K562 (cell line): ENCODE data around the gene GDF2. TPM values are rescaled to one million over a fixed set of nuclear protein-coding genes. Genes with fewer than 3 reads are reported as not detected.
A peak's percentile ranks its signal among the peaks of the same experiment; 100 is the strongest.

Experiments
- ATAC-seq: fragments of 200-7000 bp; cut with Tn5 transposase; 3 replicates; pipeline ENCODE4 v1.9.1; 2020; ENCODE audit warnings: moderate library complexity
- BruUV-seq: library from RNA; stranded (reverse); fragments of 400-500 nt; replicated peaks from 2 replicates; lab custom pipeline; 2021; lab: Mats Ljungman, UMichigan
- CTCF ChIA-PET: fragments of 300-600 bp; formaldehyde crosslinking; extraction: SDS; loops from one replicate; lab custom pipeline; 2021; ENCODE audit warnings: low intra/inter-chr PET ratio; lab: Yijun Ruan, JAX
- POLR2A ChIA-PET: fragments of 300-600, 350-650 bp; sonication (Branson Sonifier 250); formaldehyde crosslinking; extraction: SDS; loops from one replicate; lab custom pipeline; 2021; ENCODE audit warnings: antibody characterized with exemption, inconsistent platforms; lab: Yijun Ruan, JAX
- DNase-seq, 4 experiments: peaks; one replicate each; pipeline versions ENCODE4 v3.0.0 to v3.0.0-alpha.2; 2011 to 2018; ENCODE audit warnings: low spot score in 3 of 4, mixed read lengths in 3 of 4; ENCODE audit errors: extremely low read depth in 1 of 4
- FAIRE-seq: peaks from 2 replicates; lab custom pipeline; 2011; peaks lifted over from hg19 to GRCh38; lab: Jason Lieb, UNC
- H2AFZ ChIP-seq: 2 replicates; pipeline ENCODE4 v1.6.0; 2011; ENCODE audit warnings: low read depth, low read length, control low read depth, inconsistent platforms
- H3K27ac ChIP-seq: fragments of 200-600 bp; 3 replicates; pipeline ENCODE4 v1.8.0; 2011; ENCODE audit warnings: low read depth, mild to moderate bottlenecking, control low read depth, inconsistent platforms, low read length, moderate library complexity, mixed read lengths; ENCODE audit errors: extremely low read depth
- H3K27me3 ChIP-seq, 2 experiments: fragments of 300-600 bp in 1 of 2; 2 replicates in 1 of 2; 3 replicates in 1 of 2; pipeline versions ENCODE4 v1.6.0 to v1.8.0; 2011; ENCODE audit warnings: inconsistent platforms in 2 of 2, low read length in 2 of 2, mild to moderate bottlenecking in 1 of 2, mixed read lengths in 1 of 2, moderate library complexity in 1 of 2; ENCODE audit not compliant: control insufficient read depth in 2 of 2, insufficient read depth in 2 of 2
- H3K36me3 ChIP-seq: fragments of 300-600 bp; 3 replicates; pipeline ENCODE4 v1.8.0; 2011; ENCODE audit warnings: mild to moderate bottlenecking, low read length, inconsistent platforms; ENCODE audit not compliant: control insufficient read depth, insufficient read depth
- H3K4me1 ChIP-seq, 2 experiments: fragments of 200-600 bp in 1 of 2; replicated peaks in 1 of 2; 2 replicates in 1 of 2; 3 replicates in 1 of 2; pipeline versions ENCODE4 v1.5.1 to v1.8.0; 2011; ENCODE audit warnings: inconsistent platforms in 2 of 2, low read length in 2 of 2, mild to moderate bottlenecking in 1 of 2, mixed read lengths in 1 of 2, moderate library complexity in 1 of 2; ENCODE audit not compliant: control insufficient read depth in 2 of 2, insufficient read depth in 2 of 2
- H3K4me2 ChIP-seq: 2 replicates; pipeline ENCODE4 v1.6.1; 2011; ENCODE audit warnings: low read length, control low read depth, inconsistent platforms, mixed read lengths; ENCODE audit not compliant: insufficient read depth
- H3K4me3 ChIP-seq: fragments of 200-600 bp; sonication (generic), shearing (Covaris generic); 2 replicates; pipeline ENCODE4 v1.5.1; 2016; ENCODE audit warnings: control low read depth, inconsistent platforms
- H3K79me2 ChIP-seq: fragments of 200-600 bp; 3 replicates; pipeline ENCODE4 v1.8.0; 2011; ENCODE audit warnings: low read length, inconsistent platforms; ENCODE audit not compliant: control insufficient read depth, insufficient read depth
- H3K9ac ChIP-seq, 2 experiments: 2 replicates each; pipeline versions ENCODE4 v1.6.0 to v1.6.1; 2011; ENCODE audit warnings: low read depth in 2 of 2, low read length in 2 of 2, control low read depth in 1 of 2, inconsistent platforms in 1 of 2, mild to moderate bottlenecking in 1 of 2, mixed read lengths in 1 of 2; ENCODE audit not compliant: insufficient read depth in 1 of 2
- H3K9me1 ChIP-seq: one replicate; pipeline ENCODE4 v1.6.0; 2011; ENCODE audit warnings: inconsistent platforms, mild to moderate bottlenecking, low read length, moderate library complexity; ENCODE audit not compliant: control insufficient read depth, insufficient read depth
- H3K9me3 ChIP-seq: replicated peaks from 2 replicates; pipeline ENCODE4 v1.5.1; 2011; ENCODE audit warnings: low read depth, low read length, inconsistent platforms; ENCODE audit not compliant: control insufficient read depth, insufficient read depth
- H4K20me1 ChIP-seq: replicated peaks from 2 replicates; pipeline ENCODE4 v1.6.1; 2011; ENCODE audit warnings: low read length, inconsistent platforms, mixed read lengths; ENCODE audit not compliant: control insufficient read depth, insufficient read depth
- CTBP1 ChIP-seq: fragments of 450-650 bp; IDR thresholded peaks from 2 replicates; pipeline ENCODE4 v1.6.1; 2016; ENCODE audit warnings: borderline replicate concordance
- CXXC5 ChIP-seq: fragments of 250-450 bp; sonication (Bioruptor Pico); IDR thresholded peaks from 2 replicates; pipeline ENCODE4 v1.8.0; 2022; ENCODE audit warnings: inconsistent platforms, mild to moderate bottlenecking, moderate library complexity
- E4F1 ChIP-seq: fragments of 250-450 bp; sonication (Bioruptor Pico); IDR thresholded peaks from 2 replicates; pipeline ENCODE4 v1.5.0; 2021; ENCODE audit warnings: mild to moderate bottlenecking, borderline replicate concordance
- EP400 ChIP-seq: fragments of 450-650 bp; IDR thresholded peaks from 2 replicates; pipeline ENCODE4 v1.6.1; 2017; ENCODE audit warnings: antibody characterized with exemption, mild to moderate bottlenecking, moderate library complexity
- GATAD2A ChIP-seq: fragments of 450-650 bp; IDR thresholded peaks from 2 replicates; pipeline ENCODE4 v1.6.1; 2017
- HDAC1 ChIP-seq, 2 experiments: fragments of 450-650 bp; IDR thresholded peaks; 2 replicates each; pipeline ENCODE4 v1.6.1; 2016 to 2017; ENCODE audit warnings: inconsistent platforms in 1 of 2, mild to moderate bottlenecking in 1 of 2, moderate library complexity in 1 of 2
- JUND ChIP-seq, 2 experiments: IDR thresholded peaks; 2 replicates in 1 of 2; 3 replicates in 1 of 2; pipeline ENCODE4 v1.6.1; 2011; ENCODE audit warnings: borderline replicate concordance in 2 of 2, low read depth in 2 of 2, low read length in 2 of 2, improper control_type of control experiment in 1 of 2, missing biosample characterization in 1 of 2, missing genetic modification characterization in 1 of 2, missing genetic modification reagents in 1 of 2
- KLF16 ChIP-seq: IDR thresholded peaks from 2 replicates; pipeline ENCODE4 v1.6.1; 2016; ENCODE audit warnings: antibody characterized with exemption
- MCM2 ChIP-seq: fragments of 450-650 bp; IDR thresholded peaks from 2 replicates; pipeline ENCODE4 v1.6.1; 2017; ENCODE audit warnings: low read depth, mild to moderate bottlenecking
- MECOM ChIP-seq: fragments of 250-450 bp; sonication (Bioruptor Pico); IDR thresholded peaks from 2 replicates; pipeline ENCODE4 v1.8.0; 2022; ENCODE audit warnings: inconsistent platforms
- NCOA2 ChIP-seq, 2 experiments: fragments of 450-650 bp; IDR thresholded peaks; 2 replicates each; pipeline ENCODE4 v1.6.1; 2018; ENCODE audit warnings: mild to moderate bottlenecking in 2 of 2, moderate library complexity in 1 of 2; ENCODE audit not compliant: partially characterized antibody in 2 of 2
- NCOR1 ChIP-seq: fragments of 450-650 bp; IDR thresholded peaks from 2 replicates; pipeline ENCODE4 v1.6.1; 2016; ENCODE audit warnings: mild to moderate bottlenecking, moderate library complexity
- RBFOX2 ChIP-seq: fragments of 200-400 bp; formaldehyde crosslinking; IDR thresholded peaks from 2 replicates; pipeline ENCODE4 v1.6.1; 2017; ENCODE audit warnings: low read depth, mild to moderate bottlenecking, low read length, moderate library complexity
- SNIP1 ChIP-seq: fragments of 450-650 bp; IDR thresholded peaks from 2 replicates; pipeline ENCODE4 v1.7.1; 2017; ENCODE audit warnings: low read depth, mild to moderate bottlenecking
- SOX6 ChIP-seq: fragments of 450-650 bp; IDR thresholded peaks from 2 replicates; pipeline ENCODE4 v1.6.1; 2014; ENCODE audit warnings: mild to moderate bottlenecking
- ZKSCAN8 ChIP-seq: fragments of 200-800 bp; sonication (Bioruptor generic); IDR thresholded peaks from 2 replicates; pipeline ENCODE4 v1.6.1; 2016; ENCODE audit warnings: missing genetic modification characterization, missing compliant biosample characterization
- ZNF175 ChIP-seq: fragments of 200-800 bp; sonication (Bioruptor generic); IDR thresholded peaks from 2 replicates; pipeline ENCODE4 v1.6.1; 2016; ENCODE audit warnings: low read depth, mild to moderate bottlenecking, missing genetic modification characterization, missing compliant biosample characterization
- ZNF696 ChIP-seq: fragments of 250-450 bp; sonication (Bioruptor Pico); conservative IDR thresholded peaks from 2 replicates; pipeline ENCODE4 v1.4.0; 2020; ENCODE audit warnings: mild to moderate bottlenecking, moderate library complexity
- WGBS: fragments of 100-300 bp; shearing (Covaris generic); methylation state at CpG from one replicate; pipeline ENCODE4 v1.1.6; 2016; ENCODE audit warnings: low coverage, mixed read lengths; ENCODE audit not compliant: insufficient coverage; ENCODE audit errors: missing lambda C conversion rate; 5-methylcytosine and 5-hydroxymethylcytosine counted together
- in situ Hi-C: fragments of 300-500 bp; cut with MboI; formaldehyde crosslinking; loops from 4 replicates; pipeline ENCODE4 v1.15.0; 2018; ENCODE audit warnings: inconsistent platforms, mixed read lengths
- intact Hi-C: fragments of 100-400 bp; cut with micrococcal nuclease; formaldehyde crosslinking; loops from 2 replicates; pipeline ENCODE4 v1.14.2; 2022
- polyA plus RNA-seq, 8 experiments: library from polyadenylated mRNA; depleted of rRNA in 4 of 8; stranded (reverse) in 5 of 8; unstranded in 3 of 8; fragments of >200 nt; fragmentation: Nextera tagmentation in 2 of 8; fragmentation: Illumina TruSeq in 1 of 8; extraction: Ambion mirVana in 2 of 8; extraction: Trizol in 1 of 8; gene quantifications; 2 replicates each; pipeline versions ENCODE4 v1.2.1 to v1.2.3, GENCODE V29; 2011 to 2014; ENCODE audit warnings: inconsistent platforms in 1 of 8, missing spikeins in 1 of 8
- total RNA-seq, 7 experiments: library from RNA; depleted of rRNA in 6 of 7; stranded (reverse); fragments of >200 nt in 6 of 7; fragmentation: Illumina TruSeq in 2 of 7; extraction: Trizol in 2 of 7; gene quantifications; 2 replicates each; pipeline versions ENCODE4 v1.2.1 to v1.2.3, GENCODE V29; 2011 to 2021; ENCODE audit warnings: low replicate concordance in 1 of 7
- TF ChIP-seq, protein P1 (sequence below): sonication (generic); formaldehyde crosslinking; IDR thresholded peaks from 2 replicates; pipeline ENCODE4 v1.4.0; 2020; ENCODE audit warnings: mild to moderate bottlenecking, missing genetic modification reagents

Gene GDF2
- total and polyA plus RNA-seq, 9 of the 15 experiments (the other 6 are each of a cell fraction or from before 2014, with no cell fraction given): 0.08 to 0.58 (median 0.27) TPM; not detected in 2

- peak overlapping the region; percentile 49 for H3K4me2 ChIP-seq
- 3% methylated on average over 11 of the region's 11 CpGs for WGBS
- no TSS peak for BruUV-seq
- peaks cover 38 to 45% of the 10 kb centered on the region in 2 experiments for H3K4me1 ChIP-seq
- H3K9me3 ChIP-seq: no peaks in the 10 kb centered on the region
- no peaks in the 10 kb centered on the region for H3K9me1 ChIP-seq
- peak; percentile 90 for ATAC-seq
- in situ Hi-C loops: no loop called here
- FAIRE-seq: no peak
- H3K79me2 ChIP-seq: no peaks in the 10 kb centered on the region
- DNase-seq: peak; percentile 79 to 90 (median 82)
- H3K36me3 ChIP-seq: no peaks in the 10 kb centered on the region
- peak overlapping the region in 1 of 2 experiments; percentile 88; a peak in 2 of 4 replicates for H3K9ac ChIP-seq
- H2AFZ ChIP-seq: peak overlapping the region; percentile 87
- ChIA-PET POLR2A (interaction anchor here (0.6 to 1.2 kb wide), 3 partner anchors 10 to 245 kb away, joined by 4 to 5 read pairs (median 4); no protein-coding TSS in a partner anchor), CTCF (no interaction called here)
- no peak overlapping the region for H3K4me3 ChIP-seq
- H4K20me1 ChIP-seq: no peaks in the 10 kb centered on the region
- H3K27ac ChIP-seq: peak overlapping the region; percentile 39; the same call in 2 of the 3 replicates
- intact Hi-C loops: no loop called here
- H3K27me3 ChIP-seq: no peaks in the 10 kb centered on the region
- TF ChIP-seq SNIP1 (peak; percentile 68; the same call in 1 of the 2 replicates), KLF16 (no peak), ZNF175 (CRISPR knock-in tag) (peak; percentile 23; the same call in 1 of the 2 replicates), GATAD2A (peak; percentile 52; the same call in 1 of the 2 replicates), NCOA2 (IDR thresholded peaks at IDR 0.05; ENCODE audit: partially characterized antibody in 2 of 2) (no peak), RBFOX2 (peak; percentile 47), ZKSCAN8 (0 out of 2 replicates have a peak, but pooled peaks have one; percentile 44), HDAC1 (IDR thresholded peaks at IDR 0.05) (peak in 1 of 2 experiments; percentile 44; a peak in 1 of 4 replicates), CTBP1 (peak; percentile 59; the same call in 1 of the 2 replicates), ZNF696 (CRISPR knock-in tag) (no peak), EP400 (peak; percentile 42; the same call in 1 of the 2 replicates), MCM2 (no peak), CXXC5 (CRISPR knock-in tag) (peak; percentile 91), JUND (IDR thresholded peaks at IDR 0.05; ENCODE audit: borderline replicate concordance, low read depth, low read length) (no peak), JUND (tag; IDR thresholded peaks at IDR 0.05; ENCODE audit: borderline replicate concordance, low read depth, low read length) (peak; percentile 36; the same call in 1 of the 3 replicates), SOX6 (peak; percentile 82; the same call in 1 of the 2 replicates), MECOM (CRISPR knock-in tag) (peak; percentile 48; the same call in 1 of the 2 replicates), NCOR1 (peak; percentile 48), E4F1 (CRISPR knock-in tag) (no peak)
- TF ChIP-seq, protein P1, sequence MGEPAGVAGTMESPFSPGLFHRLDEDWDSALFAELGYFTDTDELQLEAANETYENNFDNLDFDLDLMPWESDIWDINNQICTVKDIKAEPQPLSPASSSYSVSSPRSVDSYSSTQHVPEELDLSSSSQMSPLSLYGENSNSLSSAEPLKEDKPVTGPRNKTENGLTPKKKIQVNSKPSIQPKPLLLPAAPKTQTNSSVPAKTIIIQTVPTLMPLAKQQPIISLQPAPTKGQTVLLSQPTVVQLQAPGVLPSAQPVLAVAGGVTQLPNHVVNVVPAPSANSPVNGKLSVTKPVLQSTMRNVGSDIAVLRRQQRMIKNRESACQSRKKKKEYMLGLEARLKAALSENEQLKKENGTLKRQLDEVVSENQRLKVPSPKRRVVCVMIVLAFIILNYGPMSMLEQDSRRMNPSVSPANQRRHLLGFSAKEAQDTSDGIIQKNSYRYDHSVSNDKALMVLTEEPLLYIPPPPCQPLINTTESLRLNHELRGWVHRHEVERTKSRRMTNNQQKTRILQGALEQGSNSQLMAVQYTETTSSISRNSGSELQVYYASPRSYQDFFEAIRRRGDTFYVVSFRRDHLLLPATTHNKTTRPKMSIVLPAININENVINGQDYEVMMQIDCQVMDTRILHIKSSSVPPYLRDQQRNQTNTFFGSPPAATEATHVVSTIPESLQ (CRISPR knock-in tag): 0 out of 2 replicates have a peak, but pooled peaks have one; percentile 28
Observed at GRCh38 chr10:47326927-47327330, 4.7 kb downstream of the GDF2 start.
